Liver (tissue), 3 donors: ENCODE measurements around the gene HNRNPA3.

Source experiments
- ATF3 ChIP-seq: IDR thresholded peaks from 2 replicates; pipeline ENCODE4 v1.6.1; 2016; ENCODE audit warnings: antibody characterized with exemption
- EGR1 ChIP-seq, 2 donors: IDR thresholded peaks; 2 replicates each; pipeline ENCODE4 v1.6.1; 2016 to 2018; ENCODE audit warnings: antibody characterized with exemption in 2 of 2, low read depth in 2 of 2
- FOXA1 ChIP-seq: IDR thresholded peaks from 2 replicates; pipeline ENCODE4 v1.6.1; 2016; ENCODE audit warnings: antibody characterized with exemption
- GABPA ChIP-seq, 2 donors: IDR thresholded peaks in 1 of 2; conservative IDR thresholded peaks in 1 of 2; 2 replicates each; pipeline ENCODE4 v1.6.1; 2016; ENCODE audit warnings: antibody characterized with exemption in 2 of 2, mild to moderate bottlenecking in 1 of 2, moderate library complexity in 1 of 2
- JUND ChIP-seq, 2 donors: IDR thresholded peaks; 2 replicates each; pipeline ENCODE4 v1.6.1; 2016; ENCODE audit warnings: antibody characterized with exemption in 2 of 2
- REST ChIP-seq: IDR thresholded peaks from 2 replicates; pipeline ENCODE4 v1.6.1; 2016; ENCODE audit warnings: antibody characterized with exemption, mild to moderate bottlenecking
- TAF1 ChIP-seq: conservative IDR thresholded peaks from 2 replicates; pipeline ENCODE4 v1.6.1; 2016; ENCODE audit warnings: antibody characterized with exemption, mild to moderate bottlenecking
- YY1 ChIP-seq: IDR thresholded peaks from 2 replicates; pipeline ENCODE4 v1.6.1; 2016; ENCODE audit warnings: antibody characterized with exemption, mild to moderate bottlenecking
- TF ChIP-seq, protein P1 (sequence below): fragments of 150-350 bp; IDR thresholded peaks from 2 replicates; pipeline ENCODE4 v1.5.1; 2017; ENCODE audit warnings: improper control_type of control experiment, low read depth, low read length; ENCODE audit not compliant: missing input control
- donor health status: healthy.
- donor health status: healthy.

DNA sequence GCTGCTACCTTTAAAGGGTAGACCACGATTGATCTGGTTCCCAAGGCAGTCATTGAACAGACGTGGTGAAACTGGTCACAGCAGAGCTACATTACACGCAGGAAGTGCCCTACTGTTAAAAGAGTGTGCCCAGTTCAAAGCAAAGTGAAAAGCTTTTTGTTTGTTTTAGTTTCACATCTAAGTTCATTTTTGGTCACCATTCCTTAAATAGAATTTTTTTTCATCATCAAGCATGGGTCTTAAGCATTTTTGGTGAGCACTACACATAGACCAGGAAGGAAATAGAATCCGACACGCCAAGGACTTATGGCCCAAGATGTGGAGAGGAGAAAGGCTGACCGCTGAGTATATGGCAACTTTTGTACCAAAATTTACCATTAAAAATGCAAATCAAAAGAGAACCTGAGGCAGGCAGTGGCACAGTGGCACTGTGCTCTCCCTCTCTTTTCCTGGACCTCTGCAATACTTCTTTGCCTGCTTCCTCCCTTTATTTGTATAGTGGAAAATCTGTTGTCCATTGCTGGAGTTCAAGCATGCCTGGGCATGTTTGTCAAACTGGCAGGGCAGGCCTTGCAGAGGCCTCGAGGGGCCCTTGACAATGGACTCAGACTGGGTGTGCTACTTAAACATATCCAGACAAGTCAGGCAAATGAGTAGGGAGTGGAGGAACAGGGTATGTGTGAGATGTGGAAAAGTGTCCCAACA, 42.6 kb upstream of the HNRNPA3 start:
- no peak for TF ChIP-seq EGR1 (IDR thresholded peaks at IDR 0.05; ENCODE audit: low read depth in 2 of 2)
- TF ChIP-seq, protein P1, sequence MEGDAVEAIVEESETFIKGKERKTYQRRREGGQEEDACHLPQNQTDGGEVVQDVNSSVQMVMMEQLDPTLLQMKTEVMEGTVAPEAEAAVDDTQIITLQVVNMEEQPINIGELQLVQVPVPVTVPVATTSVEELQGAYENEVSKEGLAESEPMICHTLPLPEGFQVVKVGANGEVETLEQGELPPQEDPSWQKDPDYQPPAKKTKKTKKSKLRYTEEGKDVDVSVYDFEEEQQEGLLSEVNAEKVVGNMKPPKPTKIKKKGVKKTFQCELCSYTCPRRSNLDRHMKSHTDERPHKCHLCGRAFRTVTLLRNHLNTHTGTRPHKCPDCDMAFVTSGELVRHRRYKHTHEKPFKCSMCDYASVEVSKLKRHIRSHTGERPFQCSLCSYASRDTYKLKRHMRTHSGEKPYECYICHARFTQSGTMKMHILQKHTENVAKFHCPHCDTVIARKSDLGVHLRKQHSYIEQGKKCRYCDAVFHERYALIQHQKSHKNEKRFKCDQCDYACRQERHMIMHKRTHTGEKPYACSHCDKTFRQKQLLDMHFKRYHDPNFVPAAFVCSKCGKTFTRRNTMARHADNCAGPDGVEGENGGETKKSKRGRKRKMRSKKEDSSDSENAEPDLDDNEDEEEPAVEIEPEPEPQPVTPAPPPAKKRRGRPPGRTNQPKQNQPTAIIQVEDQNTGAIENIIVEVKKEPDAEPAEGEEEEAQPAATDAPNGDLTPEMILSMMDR, result no peak
- no peak for TF ChIP-seq GABPA (IDR thresholded peaks at IDR 0.05 in 1 of 2, conservative IDR thresholded peaks at IDR 0.05 in 1 of 2)
- no peak for TF ChIP-seq YY1
- TF ChIP-seq REST, result no peak
- no peak for TF ChIP-seq TAF1
- no peak for TF ChIP-seq JUND (IDR thresholded peaks at IDR 0.05)
- no peak for TF ChIP-seq FOXA1
- no peak for TF ChIP-seq ATF3
